OCI-LY7 (cell line): ENCODE data around the gene TSC22D2.

Experiments used
- EZH2phosphoT487 ChIP-seq: fragments of 200-600 bp; sonication (generic); IDR thresholded peaks from 2 replicates; pipeline ENCODE4 v1.6.1; 2018; ENCODE audit warnings: low read depth, borderline replicate concordance, mild to moderate bottlenecking, mixed run types, antibody characterized with exemption, low read length, moderate library complexity, mixed read lengths
- TF ChIP-seq, protein P1 (sequence below): fragments of 200-600 bp; sonication (generic); conservative IDR thresholded peaks from 2 replicates; pipeline ENCODE4 v1.5.1; 2014; ENCODE audit warnings: mild to moderate bottlenecking, antibody characterized with exemption, low read length, moderate library complexity, mixed read lengths

DNA sequence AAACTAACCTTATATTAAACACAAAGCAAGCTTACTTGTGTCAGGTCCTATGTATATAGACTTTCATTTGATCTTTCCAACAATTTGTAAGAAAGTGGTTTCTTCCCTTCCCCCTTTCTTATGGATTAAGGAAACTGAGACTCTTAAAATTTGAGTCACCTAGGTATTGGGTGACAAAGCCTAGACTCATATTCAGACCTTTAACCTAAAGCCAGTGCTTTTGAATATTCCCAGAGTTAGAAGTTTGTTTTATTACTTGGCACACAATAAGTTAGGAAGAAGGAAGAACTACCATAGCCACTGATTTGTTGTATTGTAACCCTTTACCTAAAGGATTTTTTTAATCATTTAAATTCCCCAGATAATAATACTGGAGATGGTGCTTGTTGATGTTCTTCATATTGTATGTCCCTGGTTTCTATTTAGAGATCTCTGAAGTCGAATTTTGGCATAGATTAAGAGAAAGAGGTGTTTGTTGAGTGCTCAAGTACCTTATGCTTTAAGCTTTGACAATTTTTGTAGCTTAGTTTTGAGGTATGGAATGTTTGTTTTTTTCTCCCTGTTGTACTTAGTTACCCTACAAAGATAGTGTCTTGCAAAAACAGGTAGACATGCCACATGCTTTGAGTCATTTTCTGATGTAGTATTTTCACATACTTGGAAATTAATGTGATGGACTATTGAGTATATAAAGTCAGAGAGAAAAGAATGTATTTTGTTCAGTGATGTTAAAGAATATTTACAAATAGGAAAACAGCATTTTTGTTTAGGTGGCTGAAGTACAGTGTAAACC is 11.2 kb downstream of the TSC22D2 start:
- TF ChIP-seq, protein P1, sequence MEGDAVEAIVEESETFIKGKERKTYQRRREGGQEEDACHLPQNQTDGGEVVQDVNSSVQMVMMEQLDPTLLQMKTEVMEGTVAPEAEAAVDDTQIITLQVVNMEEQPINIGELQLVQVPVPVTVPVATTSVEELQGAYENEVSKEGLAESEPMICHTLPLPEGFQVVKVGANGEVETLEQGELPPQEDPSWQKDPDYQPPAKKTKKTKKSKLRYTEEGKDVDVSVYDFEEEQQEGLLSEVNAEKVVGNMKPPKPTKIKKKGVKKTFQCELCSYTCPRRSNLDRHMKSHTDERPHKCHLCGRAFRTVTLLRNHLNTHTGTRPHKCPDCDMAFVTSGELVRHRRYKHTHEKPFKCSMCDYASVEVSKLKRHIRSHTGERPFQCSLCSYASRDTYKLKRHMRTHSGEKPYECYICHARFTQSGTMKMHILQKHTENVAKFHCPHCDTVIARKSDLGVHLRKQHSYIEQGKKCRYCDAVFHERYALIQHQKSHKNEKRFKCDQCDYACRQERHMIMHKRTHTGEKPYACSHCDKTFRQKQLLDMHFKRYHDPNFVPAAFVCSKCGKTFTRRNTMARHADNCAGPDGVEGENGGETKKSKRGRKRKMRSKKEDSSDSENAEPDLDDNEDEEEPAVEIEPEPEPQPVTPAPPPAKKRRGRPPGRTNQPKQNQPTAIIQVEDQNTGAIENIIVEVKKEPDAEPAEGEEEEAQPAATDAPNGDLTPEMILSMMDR, result no peak
- no peak for TF ChIP-seq EZH2phosphoT487
